Measurements from ENCODE around the gene CYP24A1. TPM values are rescaled to one million over a fixed set of nuclear protein-coding genes. Genes with fewer than 3 reads are reported as not detected.

Gene CYP24A1
- total and polyA plus RNA-seq, 2 of the 13 experiments (the other 11 are each of a cell fraction or from before 2014, with no cell fraction given) = 9.4 to 32.7 TPM

- Histone ChIP-seq H3K9me3 (ENCODE audit: low read length) (no peaks in the 10 kb centered on the region), H3K9ac (ENCODE audit: insufficient read depth, low read depth, low read length) (no peak overlapping the region), H3K27ac (ENCODE audit: extremely low read length, insufficient read depth, low read length) (no peak overlapping the region), H3K4me3 (replicated peaks in 1 of 3; ENCODE audit: insufficient read depth in 1 of 3, low read depth in 2 of 3, low read length in 3 of 3) (no peak overlapping the region), H3K36me3 (replicated peaks in 1 of 2; ENCODE audit: control insufficient read depth in 1 of 2, insufficient read depth in 2 of 2, low read length in 2 of 2) (no peaks in the 10 kb centered on the region; a peak in 1 of 5 replicates), H3K4me1 (ENCODE audit: insufficient read depth, low read length) (peaks cover 13% of the 10 kb centered on the region), H2AFZ (ENCODE audit: low read length) (no peak overlapping the region), H3K27me3 (ENCODE audit: control insufficient read depth in 1 of 2, insufficient read depth in 2 of 2, low read length in 2 of 2) (no peaks in the 10 kb centered on the region), H3K4me2 (ENCODE audit: low read depth, low read length) (no peak overlapping the region), H4K20me1 (ENCODE audit: insufficient read depth, low read length) (no peaks in the 10 kb centered on the region), H3K79me2 (ENCODE audit: insufficient read depth, low read length) (no peaks in the 10 kb centered on the region)
- in situ Hi-C loops (cut with HindIII; ENCODE audit: extremely low pct_ligation_motif_present, low pct_unique_long_range_greater_than_20kb) = no loop called here
- no TSS peak for BruUV-seq (replicated peaks)
- CTCF ChIA-PET (ENCODE audit: low intra/inter-chr PET ratio, low total read pairs) = no interaction called here
- FAIRE-seq (peak; percentile 18), ATAC-seq (no peak), DNase-seq (ENCODE audit: low spot score) (no peak)
- intact Hi-C loops (cut with micrococcal nuclease; ENCODE audit: unreplicated experiment) = no loop called here
- POLR2A ChIA-PET = no interaction called here
- 96% methylated on average over 16 of the region's 16 CpGs for WGBS (ENCODE audit: low lambda C conversion rate)
- TF ChIP-seq PRPF4 (IDR thresholded peaks at IDR 0.05; ENCODE audit: low read depth, low read length, poor library complexity, severe bottlenecking) = peak; percentile 17
- no peak for TF ChIP-seq HHEX (CRISPR knock-in tag; IDR thresholded peaks at IDR 0.05)
These were observed 11.3 kb downstream of the CYP24A1 start for GRCh38 chr20:54162378-54163009.

GRCh38 chr20:54161821-54162149 is 12.0 kb downstream of the CYP24A1 start:
- peak overlapping the region; percentile 77 for H2AFZ ChIP-seq (ENCODE audit: low read length)
- ChIA-PET CTCF (ENCODE audit: low intra/inter-chr PET ratio, low total read pairs) (no interaction called here), POLR2A (interaction anchor here (1.4 kb wide), 1 partner anchor 11 kb away, joined by 3 read pairs; no protein-coding TSS in a partner anchor)
- DNase-seq (ENCODE audit: low spot score) (no peak), ATAC-seq (peak; percentile 25; the same call in 1 of the 3 replicates), FAIRE-seq (no peak)
- H3K4me1 ChIP-seq (ENCODE audit: insufficient read depth, low read length) = peaks cover 13% of the 10 kb centered on the region
- BruUV-seq (replicated peaks) = no TSS peak
- intact Hi-C loops (cut with micrococcal nuclease; ENCODE audit: unreplicated experiment) = no loop called here
- no peak overlapping the region for H3K4me3 ChIP-seq (replicated peaks in 1 of 3; ENCODE audit: insufficient read depth in 1 of 3, low read depth in 2 of 3, low read length in 3 of 3)
- in situ Hi-C loops (cut with HindIII; ENCODE audit: extremely low pct_ligation_motif_present, low pct_unique_long_range_greater_than_20kb) = no loop called here
- no peaks in the 10 kb centered on the region; a peak in 2 of 5 replicates for H3K36me3 ChIP-seq (replicated peaks in 1 of 2; ENCODE audit: control insufficient read depth in 1 of 2, insufficient read depth in 2 of 2, low read length in 2 of 2)
- H4K20me1 ChIP-seq (ENCODE audit: insufficient read depth, low read length) = no peaks in the 10 kb centered on the region
- no peaks in the 10 kb centered on the region for H3K27me3 ChIP-seq (ENCODE audit: control insufficient read depth in 1 of 2, insufficient read depth in 2 of 2, low read length in 2 of 2)
- peak overlapping the region; percentile 25 for H3K27ac ChIP-seq (ENCODE audit: extremely low read length, insufficient read depth, low read length)
- WGBS (ENCODE audit: low lambda C conversion rate) = 96% methylated on average over 4 of the region's 4 CpGs
- H3K9ac ChIP-seq (ENCODE audit: insufficient read depth, low read depth, low read length) = no peak overlapping the region
- H3K4me2 ChIP-seq (ENCODE audit: low read depth, low read length) = no peak overlapping the region; the same call in 1 of the 2 replicates
- H3K9me3 ChIP-seq (ENCODE audit: low read length) = no peaks in the 10 kb centered on the region
- H3K79me2 ChIP-seq (ENCODE audit: insufficient read depth, low read length) = no peaks in the 10 kb centered on the region
- TF ChIP-seq ZNF562 (CRISPR knock-in tag; IDR thresholded peaks at IDR 0.05; ENCODE audit: borderline replicate concordance) (no peak), PHF5A (CRISPR knock-in tag; IDR thresholded peaks at IDR 0.05; ENCODE audit: low read depth, unreplicated experiment) (no peak), ZNF839 (CRISPR knock-in tag; IDR thresholded peaks at IDR 0.05; ENCODE audit: borderline replicate concordance) (no peak)
